Measurements from ENCODE around the gene DPPA2. TPM values are rescaled to one million over a fixed set of nuclear protein-coding genes. Genes with fewer than 3 reads are reported as not detected.

Gene DPPA2
- total RNA-seq (2021) (not detected in 2 replicates), Bru-seq, nascent RNA (not detected), BruChase-seq, experiment 1, labeled RNA remaining after a 2-hour chase (not detected), BruChase-seq, experiment 2, labeled RNA remaining after a 6-hour chase (not detected)
- long read RNA-seq = 0 reads

- DNase-seq (ENCODE audit: low spot score) = no peak
- no TSS peak for BruUV-seq (replicated peaks)
- Histone ChIP-seq H3K27ac (ENCODE audit: low read depth, low read length, poor library complexity, severe bottlenecking) (no peak within 1 kb of the TSS), H3K9me3 (ENCODE audit: low read depth, low read length, poor library complexity, severe bottlenecking) (no peaks in the 10 kb centered on the region), H3K4me3 (ENCODE audit: low read depth, low read length, poor library complexity, severe bottlenecking) (no peak within 1 kb of the TSS), H3K27me3 (replicated peaks; ENCODE audit: insufficient read depth, low read depth, low read length, poor library complexity) (no peaks in the 10 kb centered on the region), H3K4me1 (ENCODE audit: insufficient read depth, low read length, poor library complexity, severe bottlenecking) (no peaks in the 10 kb centered on the region), H3K36me3 (ENCODE audit: insufficient read depth, low read length, poor library complexity, severe bottlenecking) (no peaks in the 10 kb centered on the region)
- ChIA-PET POLR2A (ENCODE audit: low non-redundant PET) (no interaction called here), CTCF (no interaction called here)
- intact Hi-C loops (cut with micrococcal nuclease; ENCODE audit: unreplicated experiment) = no loop called here
- TF ChIP-seq CTCF (conservative IDR thresholded peaks at IDR 0.05; ENCODE audit: low read depth, low read length) (no peak), EZH2 (IDR thresholded peaks at IDR 0.05; ENCODE audit: borderline replicate concordance, low read depth, low read length, poor library complexity, severe bottlenecking) (no peak)
These were observed at the start of gene DPPA2 for GRCh38 chr3:109316162-109316730. Gene DPPA2 (minus strand): TSS chr3:109316517. CDS start chr3:109314542, 1,975 bp downstream.

GRCh38 chr3:109364088-109364487, 47.8 kb upstream of the DPPA2 start:
- Histone ChIP-seq H3K9me3 (ENCODE audit: low read depth, low read length, poor library complexity, severe bottlenecking) (no peaks in the 10 kb centered on the region), H3K27me3 (replicated peaks; ENCODE audit: insufficient read depth, low read depth, low read length, poor library complexity) (no peaks in the 10 kb centered on the region), H3K27ac (ENCODE audit: low read depth, low read length, poor library complexity, severe bottlenecking) (no peak overlapping the region), H3K36me3 (ENCODE audit: insufficient read depth, low read length, poor library complexity, severe bottlenecking) (no peaks in the 10 kb centered on the region), H3K4me3 (ENCODE audit: low read depth, low read length, poor library complexity, severe bottlenecking) (no peak overlapping the region), H3K4me1 (ENCODE audit: insufficient read depth, low read length, poor library complexity, severe bottlenecking) (no peaks in the 10 kb centered on the region)
- ChIA-PET POLR2A (ENCODE audit: low non-redundant PET) (no interaction called here), CTCF (no interaction called here)
- TF ChIP-seq EZH2 (IDR thresholded peaks at IDR 0.05; ENCODE audit: borderline replicate concordance, low read depth, low read length, poor library complexity, severe bottlenecking) (no peak), CTCF (conservative IDR thresholded peaks at IDR 0.05; ENCODE audit: low read depth, low read length) (no peak)
- no peak for DNase-seq (ENCODE audit: low spot score)
- intact Hi-C loops (cut with micrococcal nuclease; ENCODE audit: unreplicated experiment) = no loop called here
- no TSS peak for BruUV-seq (replicated peaks)

- POLR2A ChIA-PET (ENCODE audit: low non-redundant PET) = no interaction called here
- CTCF ChIA-PET = no interaction called here
- intact Hi-C loops (cut with micrococcal nuclease; ENCODE audit: unreplicated experiment) = no loop called here
- no TSS peak for BruUV-seq (replicated peaks)
- H3K36me3 ChIP-seq (ENCODE audit: insufficient read depth, low read length, poor library complexity, severe bottlenecking) = no peaks in the 10 kb centered on the region
- no peaks in the 10 kb centered on the region for H3K27me3 ChIP-seq (replicated peaks; ENCODE audit: insufficient read depth, low read depth, low read length, poor library complexity)
- no peak for TF ChIP-seq CTCF (conservative IDR thresholded peaks at IDR 0.05; ENCODE audit: low read depth, low read length)
- H3K4me1 ChIP-seq (ENCODE audit: insufficient read depth, low read length, poor library complexity, severe bottlenecking) = no peaks in the 10 kb centered on the region
- no peak overlapping the region for H3K4me3 ChIP-seq (ENCODE audit: low read depth, low read length, poor library complexity, severe bottlenecking)
- H3K27ac ChIP-seq (ENCODE audit: low read depth, low read length, poor library complexity, severe bottlenecking) = no peak overlapping the region
- H3K9me3 ChIP-seq (ENCODE audit: low read depth, low read length, poor library complexity, severe bottlenecking) = no peaks in the 10 kb centered on the region
- DNase-seq (ENCODE audit: low spot score) = no peak
These were observed 47.3 kb upstream of the DPPA2 start for GRCh38 chr3:109363634-109364033.
